Measurements from ENCODE around the gene SORCS2. TPM values are rescaled to one million over a fixed set of nuclear protein-coding genes. Genes with fewer than 3 reads are reported as not detected.

The SORCS2 gene
- total RNA-seq, 5 donors from 2014 or later (not counting 1 experiment from before 2014, with no cell fraction given) = 0.22 TPM; not detected in 4

- no peak overlapping the region for H3K27ac Mint-ChIP-seq
- Histone ChIP-seq H3K27me3 (replicated peaks in 1 of 2; ENCODE audit: control insufficient read depth in 2 of 2, extremely low read depth in 1 of 2, insufficient read depth in 2 of 2, low read length in 1 of 2) (peaks cover 0 to 19% of the 10 kb centered on the region in 2 experiments), H3K4me3 (ENCODE audit: control insufficient read depth in 1 of 2, extremely low read depth in 1 of 2, low read length in 1 of 2) (no peak overlapping the region), H3K9me3 (no peaks in the 10 kb centered on the region), H3K36me3 (ENCODE audit: control insufficient read depth in 2 of 2, extremely low read depth in 1 of 2, insufficient read depth in 1 of 2, low read length in 1 of 2) (no peaks in the 10 kb centered on the region), H3K4me1 (ENCODE audit: control insufficient read depth in 1 of 2, extremely low read depth in 1 of 2, insufficient read depth in 2 of 2, low read length in 2 of 2) (no peaks in the 10 kb centered on the region), H3K27ac (ENCODE audit: low read length) (no peak overlapping the region)
- POLR2A ChIA-PET = no interaction called here
- CTCF ChIA-PET = no interaction called here
- DNase-seq (no peak), ATAC-seq (replicated peaks in 1 of 4) (no peak)
- peaks cover 0 to 13% of the 10 kb centered on the region in 2 donors for H3K27me3 Mint-ChIP-seq
- H3K4me3 Mint-ChIP-seq = no peak overlapping the region
- no peaks in the 10 kb centered on the region for H3K36me3 Mint-ChIP-seq
- 95% methylated on average over 13 of the region's 16 CpGs for WGBS (ENCODE audit: insufficient coverage)
- H3K4me1 Mint-ChIP-seq = no peaks in the 10 kb centered on the region
- H3K9me3 Mint-ChIP-seq = no peaks in the 10 kb centered on the region
Observed at GRCh38 chr4:7704091-7704490, 511.8 kb downstream of the SORCS2 start.

GRCh38 chr4:7704625-7705024, 512.3 kb downstream of the SORCS2 start:
- H3K27ac Mint-ChIP-seq = no peak overlapping the region
- ChIA-PET CTCF (no interaction called here), POLR2A (no interaction called here)
- H3K27me3 Mint-ChIP-seq = peaks cover 0 to 12% of the 10 kb centered on the region in 2 donors
- H3K9me3 Mint-ChIP-seq = no peaks in the 10 kb centered on the region
- ATAC-seq (replicated peaks in 1 of 4) (no peak), DNase-seq (no peak)
- Histone ChIP-seq H3K4me3 (ENCODE audit: control insufficient read depth in 1 of 2, extremely low read depth in 1 of 2, low read length in 1 of 2) (no peak overlapping the region), H3K36me3 (ENCODE audit: control insufficient read depth in 2 of 2, extremely low read depth in 1 of 2, insufficient read depth in 1 of 2, low read length in 1 of 2) (no peaks in the 10 kb centered on the region), H3K4me1 (ENCODE audit: control insufficient read depth in 1 of 2, extremely low read depth in 1 of 2, insufficient read depth in 2 of 2, low read length in 2 of 2) (no peaks in the 10 kb centered on the region), H3K27ac (ENCODE audit: low read length) (no peak overlapping the region), H3K9me3 (no peaks in the 10 kb centered on the region), H3K27me3 (replicated peaks in 1 of 2; ENCODE audit: control insufficient read depth in 2 of 2, extremely low read depth in 1 of 2, insufficient read depth in 2 of 2, low read length in 1 of 2) (peaks cover 0 to 13% of the 10 kb centered on the region in 2 experiments)
- H3K36me3 Mint-ChIP-seq = no peaks in the 10 kb centered on the region
- no peak overlapping the region for H3K4me3 Mint-ChIP-seq
- no peaks in the 10 kb centered on the region for H3K4me1 Mint-ChIP-seq
- 90% methylated on average over 15 of the region's 19 CpGs for WGBS (ENCODE audit: insufficient coverage)

GRCh38 chr4:7705062-7705461, 512.7 kb downstream of the SORCS2 start:
- H3K9me3 Mint-ChIP-seq = no peaks in the 10 kb centered on the region
- peaks cover 0 to 9% of the 10 kb centered on the region in 2 experiments for H3K27me3 ChIP-seq (replicated peaks in 1 of 2; ENCODE audit: control insufficient read depth in 2 of 2, extremely low read depth in 1 of 2, insufficient read depth in 2 of 2, low read length in 1 of 2)
- no peaks in the 10 kb centered on the region for H3K4me1 ChIP-seq (ENCODE audit: control insufficient read depth in 1 of 2, extremely low read depth in 1 of 2, insufficient read depth in 2 of 2, low read length in 2 of 2)
- H3K27ac Mint-ChIP-seq = no peak overlapping the region
- no peak overlapping the region for H3K4me3 ChIP-seq (ENCODE audit: control insufficient read depth in 1 of 2, extremely low read depth in 1 of 2, low read length in 1 of 2)
- H3K27me3 Mint-ChIP-seq = peaks cover 0 to 8% of the 10 kb centered on the region in 2 donors
- H3K9me3 ChIP-seq = no peaks in the 10 kb centered on the region
- H3K36me3 ChIP-seq (ENCODE audit: control insufficient read depth in 2 of 2, extremely low read depth in 1 of 2, insufficient read depth in 1 of 2, low read length in 1 of 2) = no peaks in the 10 kb centered on the region
- WGBS (ENCODE audit: insufficient coverage) = 92% methylated on average over 5 of the region's 8 CpGs
- ChIA-PET CTCF (no interaction called here), POLR2A (no interaction called here)
- no peaks in the 10 kb centered on the region for H3K4me1 Mint-ChIP-seq
- no peak overlapping the region for H3K4me3 Mint-ChIP-seq
- no peaks in the 10 kb centered on the region for H3K36me3 Mint-ChIP-seq
- no peak overlapping the region for H3K27ac ChIP-seq (ENCODE audit: low read length)
- DNase-seq = no peak
- ATAC-seq (replicated peaks in 1 of 4) = no peak

- Mint-ChIP-seq H3K27me3 (peaks cover 0 to 4% of the 10 kb centered on the region in 2 donors), H3K4me1 (no peaks in the 10 kb centered on the region), H3K36me3 (no peaks in the 10 kb centered on the region), H3K9me3 (no peaks in the 10 kb centered on the region), H3K4me3 (no peak overlapping the region), H3K27ac (no peak overlapping the region)
- DNase-seq (no peak), ATAC-seq (replicated peaks in 1 of 4) (no peak)
- H3K4me3 ChIP-seq (ENCODE audit: control insufficient read depth in 1 of 2, extremely low read depth in 1 of 2, low read length in 1 of 2) = no peak overlapping the region
- ChIA-PET POLR2A (no interaction called here), CTCF (no interaction called here)
- 36% methylated on average over 3 of the region's 7 CpGs for WGBS (ENCODE audit: insufficient coverage)
- peaks cover 0 to 4% of the 10 kb centered on the region in 2 experiments for H3K27me3 ChIP-seq (replicated peaks in 1 of 2; ENCODE audit: control insufficient read depth in 2 of 2, extremely low read depth in 1 of 2, insufficient read depth in 2 of 2, low read length in 1 of 2)
- no peaks in the 10 kb centered on the region for H3K4me1 ChIP-seq (ENCODE audit: control insufficient read depth in 1 of 2, extremely low read depth in 1 of 2, insufficient read depth in 2 of 2, low read length in 2 of 2)
- H3K36me3 ChIP-seq (ENCODE audit: control insufficient read depth in 2 of 2, extremely low read depth in 1 of 2, insufficient read depth in 1 of 2, low read length in 1 of 2) = no peaks in the 10 kb centered on the region
- H3K9me3 ChIP-seq = no peaks in the 10 kb centered on the region
- H3K27ac ChIP-seq (ENCODE audit: low read length) = no peak overlapping the region
Observed at GRCh38 chr4:7705593-7705992, 513.3 kb downstream of the SORCS2 start.

GRCh38 chr4:7708238-7708637, 515.9 kb downstream of the SORCS2 start:
- no peak overlapping the region for H3K4me3 ChIP-seq (ENCODE audit: control insufficient read depth in 1 of 2, extremely low read depth in 1 of 2, low read length in 1 of 2)
- 88% methylated on average over 16 of the region's 17 CpGs for WGBS (ENCODE audit: insufficient coverage)
- H3K27ac Mint-ChIP-seq = no peak overlapping the region
- ChIA-PET CTCF (no interaction called here), POLR2A (no interaction called here)
- no peaks in the 10 kb centered on the region for H3K36me3 Mint-ChIP-seq
- H3K4me1 Mint-ChIP-seq = no peaks in the 10 kb centered on the region
- no peaks in the 10 kb centered on the region for H3K36me3 ChIP-seq (ENCODE audit: control insufficient read depth in 2 of 2, extremely low read depth in 1 of 2, insufficient read depth in 1 of 2, low read length in 1 of 2)
- H3K4me3 Mint-ChIP-seq = no peak overlapping the region
- no peaks in the 10 kb centered on the region for H3K9me3 ChIP-seq
- ATAC-seq (replicated peaks in 1 of 4) = no peak
- peaks cover 0 to 2% of the 10 kb centered on the region in 2 experiments for H3K27me3 ChIP-seq (replicated peaks in 1 of 2; ENCODE audit: control insufficient read depth in 2 of 2, extremely low read depth in 1 of 2, insufficient read depth in 2 of 2, low read length in 1 of 2)
- H3K27me3 Mint-ChIP-seq = no peaks in the 10 kb centered on the region
- no peaks in the 10 kb centered on the region for H3K4me1 ChIP-seq (ENCODE audit: control insufficient read depth in 1 of 2, extremely low read depth in 1 of 2, insufficient read depth in 2 of 2, low read length in 2 of 2)
- H3K27ac ChIP-seq (ENCODE audit: low read length) = no peak overlapping the region
- DNase-seq = no peak
- H3K9me3 Mint-ChIP-seq = no peaks in the 10 kb centered on the region

GRCh38 chr4:7708981-7709380, 516.6 kb downstream of the SORCS2 start:
- ChIA-PET POLR2A (no interaction called here), CTCF (no interaction called here)
- WGBS (ENCODE audit: insufficient coverage) = 33% methylated on average over 15 of the region's 15 CpGs
- no peaks in the 10 kb centered on the region for H3K27me3 Mint-ChIP-seq
- H3K36me3 Mint-ChIP-seq = no peaks in the 10 kb centered on the region
- no peaks in the 10 kb centered on the region for H3K4me1 ChIP-seq (ENCODE audit: control insufficient read depth in 1 of 2, extremely low read depth in 1 of 2, insufficient read depth in 2 of 2, low read length in 2 of 2)
- no peak overlapping the region for H3K4me3 ChIP-seq (ENCODE audit: control insufficient read depth in 1 of 2, extremely low read depth in 1 of 2, low read length in 1 of 2)
- H3K27ac ChIP-seq (ENCODE audit: low read length) = no peak overlapping the region
- ATAC-seq (replicated peaks in 1 of 4) (no peak), DNase-seq (no peak)
- peaks cover 0 to 2% of the 10 kb centered on the region in 2 experiments for H3K27me3 ChIP-seq (replicated peaks in 1 of 2; ENCODE audit: control insufficient read depth in 2 of 2, extremely low read depth in 1 of 2, insufficient read depth in 2 of 2, low read length in 1 of 2)
- H3K9me3 ChIP-seq = no peaks in the 10 kb centered on the region
- no peaks in the 10 kb centered on the region for H3K9me3 Mint-ChIP-seq
- no peaks in the 10 kb centered on the region for H3K4me1 Mint-ChIP-seq
- H3K36me3 ChIP-seq (ENCODE audit: control insufficient read depth in 2 of 2, extremely low read depth in 1 of 2, insufficient read depth in 1 of 2, low read length in 1 of 2) = no peaks in the 10 kb centered on the region
- H3K27ac Mint-ChIP-seq = no peak overlapping the region
- no peak overlapping the region for H3K4me3 Mint-ChIP-seq

GRCh38 chr4:7709431-7709830, 517.1 kb downstream of the SORCS2 start:
- no peak overlapping the region for H3K27ac ChIP-seq (ENCODE audit: low read length)
- no peak overlapping the region for H3K27ac Mint-ChIP-seq
- no peaks in the 10 kb centered on the region for H3K4me1 Mint-ChIP-seq
- DNase-seq = no peak
- no peaks in the 10 kb centered on the region for H3K36me3 Mint-ChIP-seq
- 83% methylated on average over 4 of the region's 6 CpGs for WGBS (ENCODE audit: insufficient coverage)
- H3K4me1 ChIP-seq (ENCODE audit: control insufficient read depth in 1 of 2, extremely low read depth in 1 of 2, insufficient read depth in 2 of 2, low read length in 2 of 2) = no peaks in the 10 kb centered on the region
- H3K27me3 ChIP-seq (replicated peaks in 1 of 2; ENCODE audit: control insufficient read depth in 2 of 2, extremely low read depth in 1 of 2, insufficient read depth in 2 of 2, low read length in 1 of 2) = peaks cover 0 to 2% of the 10 kb centered on the region in 2 experiments
- H3K36me3 ChIP-seq (ENCODE audit: control insufficient read depth in 2 of 2, extremely low read depth in 1 of 2, insufficient read depth in 1 of 2, low read length in 1 of 2) = no peaks in the 10 kb centered on the region
- ChIA-PET CTCF (no interaction called here), POLR2A (no interaction called here)
- no peaks in the 10 kb centered on the region for H3K9me3 ChIP-seq
- ATAC-seq (replicated peaks in 1 of 4) = no peak
- H3K4me3 Mint-ChIP-seq = no peak overlapping the region
- no peaks in the 10 kb centered on the region for H3K9me3 Mint-ChIP-seq
- H3K27me3 Mint-ChIP-seq = no peaks in the 10 kb centered on the region
- H3K4me3 ChIP-seq (ENCODE audit: control insufficient read depth in 1 of 2, extremely low read depth in 1 of 2, low read length in 1 of 2) = no peak overlapping the region
